ENCODE measurements around the gene HUNK.

HUNK gene

GRCh38 chr21:31975491-31975890 is 102.7 kb downstream of the HUNK start:
- Histone ChIP-seq H3K9me3 (no peaks in the 10 kb centered on the region), H3K27ac (no peak overlapping the region), H3K4me3 (ENCODE audit: low read depth in 1 of 2, low read length in 1 of 2) (no peak overlapping the region), H3K36me3 (no peaks in the 10 kb centered on the region), H3K27me3 (peaks cover 10% of the 10 kb centered on the region), H3K4me1 (ENCODE audit: control insufficient read depth in 1 of 2, insufficient read depth in 1 of 2, low read depth in 1 of 2, low read length in 1 of 2) (no peaks in the 10 kb centered on the region)
- TF ChIP-seq, protein P1, sequence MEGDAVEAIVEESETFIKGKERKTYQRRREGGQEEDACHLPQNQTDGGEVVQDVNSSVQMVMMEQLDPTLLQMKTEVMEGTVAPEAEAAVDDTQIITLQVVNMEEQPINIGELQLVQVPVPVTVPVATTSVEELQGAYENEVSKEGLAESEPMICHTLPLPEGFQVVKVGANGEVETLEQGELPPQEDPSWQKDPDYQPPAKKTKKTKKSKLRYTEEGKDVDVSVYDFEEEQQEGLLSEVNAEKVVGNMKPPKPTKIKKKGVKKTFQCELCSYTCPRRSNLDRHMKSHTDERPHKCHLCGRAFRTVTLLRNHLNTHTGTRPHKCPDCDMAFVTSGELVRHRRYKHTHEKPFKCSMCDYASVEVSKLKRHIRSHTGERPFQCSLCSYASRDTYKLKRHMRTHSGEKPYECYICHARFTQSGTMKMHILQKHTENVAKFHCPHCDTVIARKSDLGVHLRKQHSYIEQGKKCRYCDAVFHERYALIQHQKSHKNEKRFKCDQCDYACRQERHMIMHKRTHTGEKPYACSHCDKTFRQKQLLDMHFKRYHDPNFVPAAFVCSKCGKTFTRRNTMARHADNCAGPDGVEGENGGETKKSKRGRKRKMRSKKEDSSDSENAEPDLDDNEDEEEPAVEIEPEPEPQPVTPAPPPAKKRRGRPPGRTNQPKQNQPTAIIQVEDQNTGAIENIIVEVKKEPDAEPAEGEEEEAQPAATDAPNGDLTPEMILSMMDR (IDR thresholded peaks at IDR 0.05) = no peak

DNA sequence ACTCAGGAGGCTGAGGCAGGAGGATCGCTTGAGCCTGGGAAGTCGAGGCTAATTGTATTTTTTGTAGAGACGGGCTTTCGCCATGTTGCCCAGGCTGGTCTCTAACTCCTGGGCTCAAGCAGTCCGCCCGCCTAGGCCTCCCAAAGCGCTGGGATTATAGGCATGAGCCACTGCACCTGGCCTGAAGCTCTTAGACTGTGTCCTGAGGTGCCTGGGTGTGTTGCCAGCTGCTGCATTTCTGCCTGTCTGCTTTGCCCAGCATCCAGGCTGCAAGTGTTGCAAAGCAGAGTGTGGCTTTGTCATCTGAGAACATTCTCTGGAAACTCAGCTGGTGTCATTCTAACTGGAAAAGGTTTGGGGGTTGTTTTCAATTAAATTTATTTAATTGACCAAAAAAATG is 105.0 kb downstream of the HUNK start:
- Histone ChIP-seq H3K36me3 (no peaks in the 10 kb centered on the region), H3K27ac (no peak overlapping the region), H3K4me3 (ENCODE audit: low read depth in 1 of 2, low read length in 1 of 2) (no peak overlapping the region), H3K27me3 (peaks cover 10% of the 10 kb centered on the region), H3K9me3 (no peaks in the 10 kb centered on the region), H3K4me1 (ENCODE audit: control insufficient read depth in 1 of 2, insufficient read depth in 1 of 2, low read depth in 1 of 2, low read length in 1 of 2) (no peaks in the 10 kb centered on the region)
- TF ChIP-seq, protein P1 (IDR thresholded peaks at IDR 0.05) = no peak

- H3K27ac ChIP-seq = no peak overlapping the region
- H3K9me3 ChIP-seq = no peaks in the 10 kb centered on the region
- H3K4me3 ChIP-seq (ENCODE audit: low read depth in 1 of 2, low read length in 1 of 2) = no peak overlapping the region
- H3K4me1 ChIP-seq (ENCODE audit: control insufficient read depth in 1 of 2, insufficient read depth in 1 of 2, low read depth in 1 of 2, low read length in 1 of 2) = no peaks in the 10 kb centered on the region
- TF ChIP-seq, protein P1 (IDR thresholded peaks at IDR 0.05) = no peak
- no peaks in the 10 kb centered on the region for H3K36me3 ChIP-seq
- no peaks in the 10 kb centered on the region for H3K27me3 ChIP-seq
Measured at GRCh38 chr21:31983120-31983519, 110.3 kb downstream of the HUNK start.

DNA sequence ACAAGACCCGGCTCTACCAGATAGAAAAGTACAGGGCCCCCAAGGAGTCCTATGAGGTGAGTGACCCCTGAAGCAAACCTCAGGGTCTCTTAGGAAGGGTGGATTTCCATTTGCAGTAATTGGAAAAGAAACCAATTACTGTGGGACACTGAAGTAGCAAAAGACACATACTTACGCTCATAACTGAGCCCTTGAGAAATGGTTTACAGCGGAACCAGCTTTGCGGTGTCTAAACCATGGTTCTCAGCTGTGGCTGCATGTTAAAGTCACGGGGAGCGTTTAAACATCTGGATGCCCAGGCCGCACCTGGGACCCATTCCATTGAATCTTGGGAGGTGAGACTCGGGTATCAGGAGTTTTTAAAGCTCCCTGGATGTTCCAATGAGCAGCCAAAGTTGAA is 110.7 kb downstream of the HUNK start:
- Histone ChIP-seq H3K27me3 (no peaks in the 10 kb centered on the region), H3K27ac (no peak overlapping the region)
- TF ChIP-seq, protein P1 (IDR thresholded peaks at IDR 0.05) = no peak

GRCh38 chr21:31985398-31985797 is 112.6 kb downstream of the HUNK start:
- no peaks in the 10 kb centered on the region for H3K36me3 ChIP-seq
- no peaks in the 10 kb centered on the region for H3K9me3 ChIP-seq
- H3K27ac ChIP-seq = no peak overlapping the region
- no peak overlapping the region for H3K4me3 ChIP-seq (ENCODE audit: low read depth in 1 of 2, low read length in 1 of 2)
- no peaks in the 10 kb centered on the region for H3K27me3 ChIP-seq
- TF ChIP-seq, protein P1 (IDR thresholded peaks at IDR 0.05) = no peak
- no peaks in the 10 kb centered on the region for H3K4me1 ChIP-seq (ENCODE audit: control insufficient read depth in 1 of 2, insufficient read depth in 1 of 2, low read depth in 1 of 2, low read length in 1 of 2)

More for the DNA sequence above, 110.7 kb downstream of the HUNK start:
- Histone ChIP-seq H3K4me1 (ENCODE audit: control insufficient read depth in 1 of 2, insufficient read depth in 1 of 2, low read depth in 1 of 2, low read length in 1 of 2) (no peaks in the 10 kb centered on the region), H3K9me3 (no peaks in the 10 kb centered on the region), H3K36me3 (no peaks in the 10 kb centered on the region), H3K4me3 (ENCODE audit: low read depth in 1 of 2, low read length in 1 of 2) (no peak overlapping the region)
